Measurements from ENCODE around the gene CALD1. TPM values are rescaled to one million over a fixed set of nuclear protein-coding genes. Genes with fewer than 3 reads are reported as not detected.

The CALD1 gene
- total RNA-seq, 1 donor from 2014 or later: 86.1 TPM

DNA sequence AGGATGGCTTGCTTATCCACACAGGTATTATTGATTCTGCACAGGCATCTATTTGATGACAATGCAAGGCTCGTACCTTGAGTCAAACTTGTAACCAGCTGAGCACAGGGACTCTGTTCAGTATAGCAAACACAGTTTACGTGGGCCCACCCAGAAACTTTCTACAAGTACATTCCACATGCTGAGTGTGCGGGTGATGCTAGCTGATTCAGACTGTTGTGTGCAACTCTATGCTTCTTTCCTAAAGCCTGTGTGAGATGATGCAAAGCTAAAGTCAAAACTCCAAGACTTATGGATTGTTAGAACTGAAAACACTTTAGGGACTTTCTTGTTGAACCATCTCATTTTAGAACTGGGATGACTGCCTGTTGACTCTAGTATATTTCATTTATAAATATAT lies 21.5 kb upstream of the CALD1 start:
- ATAC-seq (ENCODE audit: poor library complexity): no peak
- intact Hi-C loops (cut with DNase I): no loop called here
- DNase-seq: no peak

DNA sequence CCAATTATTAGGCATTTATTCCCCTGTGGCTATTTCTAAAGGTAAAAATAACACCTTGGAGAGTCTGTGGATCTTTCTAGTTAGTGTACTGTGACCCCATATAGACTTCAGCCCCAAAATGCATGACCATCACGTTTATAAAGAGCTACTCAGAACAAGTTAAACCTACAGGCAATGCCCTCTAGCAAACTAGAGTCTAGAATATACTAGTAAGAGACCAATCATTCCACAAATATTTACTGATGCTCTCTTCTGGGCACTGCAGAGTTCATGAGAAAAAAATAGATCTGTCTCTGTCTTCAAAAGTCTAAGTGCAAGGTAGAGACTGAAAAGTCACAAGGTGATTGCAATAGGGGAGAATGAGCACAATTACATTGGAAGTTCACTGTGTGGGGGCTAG lies 20.5 kb upstream of the CALD1 start:
- ATAC-seq (ENCODE audit: poor library complexity) (no peak), DNase-seq (no peak)
- intact Hi-C loops (cut with DNase I): no loop called here

DNA sequence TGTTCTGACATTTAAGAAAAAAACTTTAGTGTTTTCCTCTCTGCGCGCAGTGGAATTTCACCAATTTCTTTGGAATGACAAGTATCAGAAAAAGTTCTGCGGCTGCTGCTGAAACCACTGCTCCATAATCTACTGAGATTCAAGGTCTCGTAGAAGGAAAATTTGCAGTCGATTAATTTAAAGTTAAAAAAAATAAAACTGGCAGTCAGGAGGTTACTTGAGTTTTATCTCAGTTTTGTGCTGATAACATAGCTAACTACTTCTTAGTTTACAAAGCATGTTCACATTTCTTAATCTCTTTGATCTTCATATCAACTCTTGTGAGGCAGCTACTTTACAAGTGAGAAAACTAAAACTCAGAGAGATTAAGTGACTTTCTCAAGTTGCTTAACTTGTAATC lies 18.2 kb upstream of the CALD1 start:
- intact Hi-C loops (cut with DNase I): no loop called here
- ATAC-seq (ENCODE audit: poor library complexity) (no peak), DNase-seq (no peak)

DNA sequence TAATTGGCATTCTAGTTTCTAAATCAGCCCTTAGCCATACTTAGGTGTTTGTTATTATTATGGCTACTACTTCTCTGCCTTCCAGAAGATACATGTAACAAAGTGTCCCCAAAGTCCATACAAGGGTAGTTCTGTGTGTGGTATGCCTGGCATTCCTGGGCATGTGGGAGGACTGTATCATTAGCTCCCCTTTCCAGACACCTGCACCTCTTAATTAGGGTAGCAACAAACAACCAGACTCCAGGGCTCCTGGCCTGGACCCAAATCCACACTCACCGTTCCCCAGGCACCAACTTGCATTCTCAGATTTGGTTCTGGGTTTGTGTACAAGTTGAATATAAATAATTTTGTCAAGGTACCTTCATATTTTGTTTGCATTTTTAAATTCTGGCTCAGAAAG lies 15.5 kb upstream of the CALD1 start:
- DNase-seq (no peak), ATAC-seq (ENCODE audit: poor library complexity) (peak; percentile 36)
- intact Hi-C loops (cut with DNase I): no loop called here

DNA sequence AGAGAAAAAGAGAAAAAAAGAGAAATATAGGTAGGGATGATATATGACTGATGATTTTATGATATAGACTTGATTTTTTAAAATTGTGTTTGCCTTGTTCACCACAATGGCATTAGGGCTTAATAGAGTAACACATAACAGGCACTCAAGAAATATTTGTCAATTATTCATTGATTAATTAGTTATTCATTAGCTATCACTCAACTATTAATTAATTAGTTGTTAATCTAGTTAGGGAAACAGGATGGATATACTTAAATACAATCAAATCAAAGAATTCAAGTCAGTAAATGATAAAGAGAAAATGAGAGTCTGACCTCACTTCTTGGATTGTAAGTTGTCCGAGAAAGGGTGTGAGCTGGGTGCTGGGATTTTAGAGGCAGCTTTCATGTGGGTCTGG lies 15.1 kb upstream of the CALD1 start:
- intact Hi-C loops (cut with DNase I): no loop called here
- ATAC-seq (ENCODE audit: poor library complexity): no peak
- DNase-seq: no peak

DNA sequence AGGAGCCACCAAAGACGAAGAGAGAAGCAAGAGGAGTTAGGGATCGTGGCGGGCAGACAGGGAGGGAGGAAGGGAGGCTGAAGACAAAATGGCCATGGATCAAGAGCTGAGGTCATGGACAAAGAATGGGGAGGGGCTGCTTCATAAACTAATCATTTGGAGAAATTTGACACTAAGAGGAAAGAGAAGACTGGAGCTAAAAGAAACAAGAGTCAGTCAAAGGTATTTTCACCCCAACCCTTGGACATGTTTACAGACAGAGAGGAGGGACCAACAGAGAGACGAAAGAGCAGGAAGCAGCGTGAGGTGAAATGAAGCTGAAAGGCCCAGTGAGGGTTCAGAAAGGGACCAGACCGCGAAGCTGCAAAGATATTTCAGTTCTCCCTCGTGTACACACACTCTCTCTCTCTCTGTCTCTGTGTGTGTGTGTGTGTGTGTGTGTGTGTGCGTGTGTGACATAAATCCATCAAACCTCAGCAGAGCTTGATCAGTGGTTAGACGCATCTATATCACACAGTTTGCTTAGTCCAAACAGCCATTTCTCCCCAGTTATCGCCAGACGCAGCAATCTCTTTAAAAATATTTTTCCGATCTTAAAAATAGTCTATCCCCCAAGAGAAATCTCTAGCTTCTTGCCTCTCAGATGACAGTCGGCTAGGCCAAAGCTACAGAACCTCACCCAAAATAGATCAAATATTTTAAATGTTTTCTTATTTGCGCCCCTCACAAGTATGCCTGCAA lies 12.5 kb upstream of the CALD1 start:
- DNase-seq (no peak), ATAC-seq (ENCODE audit: poor library complexity) (peak; percentile 46)
- intact Hi-C loops (cut with DNase I): no loop called here

DNA sequence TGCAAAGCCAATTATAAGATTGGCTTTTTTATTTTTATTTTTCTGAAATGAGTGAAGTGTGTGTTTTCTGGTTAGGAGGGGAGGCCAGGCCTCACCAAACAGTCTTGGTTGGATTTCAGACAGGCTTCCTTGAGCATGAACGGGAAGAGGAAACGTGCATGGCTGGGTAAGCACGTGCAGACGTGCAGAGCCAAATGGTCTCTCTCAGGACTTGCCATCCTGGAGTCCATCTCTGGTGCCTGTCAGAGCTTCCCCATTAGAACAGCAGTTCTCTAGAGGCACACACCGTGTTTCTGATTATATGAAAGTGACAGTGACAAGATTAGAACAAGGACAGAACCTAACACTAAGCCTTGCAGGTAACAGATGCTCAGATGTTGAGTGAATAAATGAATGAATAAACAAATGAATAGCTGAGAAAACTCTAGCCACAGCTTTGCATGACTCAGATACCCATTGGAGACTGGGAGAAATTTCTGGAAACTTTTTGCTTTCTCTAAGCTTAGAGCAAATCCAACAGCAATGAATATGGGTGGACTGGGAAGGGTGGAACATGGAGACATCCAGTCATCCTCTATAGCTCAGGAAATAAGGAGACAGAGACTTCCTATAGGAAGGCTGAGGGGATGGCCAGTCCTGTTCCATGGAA lies 11.8 kb upstream of the CALD1 start:
- intact Hi-C loops (cut with DNase I): no loop called here
- ATAC-seq (ENCODE audit: poor library complexity): peak; percentile 37
- DNase-seq: no peak

DNA sequence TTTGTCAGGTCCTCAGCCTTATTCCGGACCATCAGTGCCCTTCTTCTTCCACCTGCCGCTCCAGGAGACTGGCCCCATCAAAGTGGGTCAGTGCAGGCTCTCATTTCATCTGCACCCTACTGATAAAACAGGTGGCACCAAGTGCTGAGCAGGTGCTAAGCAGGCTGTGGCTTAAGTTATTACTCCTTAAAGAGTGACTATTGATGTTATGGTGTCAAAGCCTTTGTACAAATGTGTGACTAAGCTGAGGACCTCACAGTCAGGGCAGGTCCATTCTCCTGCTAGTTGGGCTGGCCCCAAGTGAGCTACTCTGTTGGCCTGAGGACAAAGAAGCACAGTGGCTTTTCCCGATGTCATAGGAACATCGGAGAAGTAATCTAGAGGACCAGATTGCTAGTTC lies 11.2 kb upstream of the CALD1 start:
- DNase-seq (no peak), ATAC-seq (ENCODE audit: poor library complexity) (no peak)
- intact Hi-C loops (cut with DNase I): no loop called here

DNA sequence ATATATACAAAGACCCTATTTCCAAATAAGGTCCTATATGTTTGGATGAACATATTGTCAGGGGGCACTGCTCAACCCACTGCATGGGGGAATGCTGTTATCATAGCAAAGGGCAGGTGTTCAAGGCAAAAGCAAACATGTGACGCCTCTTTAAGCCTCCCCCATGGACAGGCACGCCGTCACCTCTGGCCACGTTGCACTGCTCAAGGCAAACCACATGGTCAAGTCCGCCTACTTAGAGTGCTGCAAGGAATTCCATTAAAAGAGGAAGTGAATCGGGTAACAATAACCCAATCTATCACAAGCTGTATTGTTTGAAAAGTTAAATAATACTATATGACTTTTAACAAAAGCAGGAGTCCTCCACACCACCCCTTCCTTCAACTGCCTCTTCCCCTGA lies 8.8 kb upstream of the CALD1 start:
- DNase-seq (no peak), ATAC-seq (ENCODE audit: poor library complexity) (no peak)
- intact Hi-C loops (cut with DNase I): no loop called here

DNA sequence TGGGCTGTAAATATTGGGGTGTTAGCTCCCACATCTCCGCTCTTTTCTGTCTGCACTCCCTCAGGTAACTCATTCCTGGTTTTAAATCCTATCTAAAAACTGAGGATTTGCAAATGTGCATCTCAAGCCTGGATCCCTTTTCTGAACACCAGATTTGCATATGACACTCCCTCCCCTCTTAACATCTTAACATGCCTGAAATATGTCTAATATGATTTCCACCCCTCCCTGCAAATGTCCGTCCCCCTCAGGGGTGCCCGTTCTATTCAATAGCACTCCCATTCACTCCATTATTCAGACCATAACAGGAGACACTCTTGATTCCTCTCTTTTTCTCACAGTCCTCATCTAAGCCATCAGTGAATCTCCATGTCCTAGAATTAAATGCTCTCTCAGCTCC lies 8.3 kb upstream of the CALD1 start:
- intact Hi-C loops (cut with DNase I): no loop called here
- no peak for ATAC-seq (ENCODE audit: poor library complexity)
- no peak for DNase-seq

DNA sequence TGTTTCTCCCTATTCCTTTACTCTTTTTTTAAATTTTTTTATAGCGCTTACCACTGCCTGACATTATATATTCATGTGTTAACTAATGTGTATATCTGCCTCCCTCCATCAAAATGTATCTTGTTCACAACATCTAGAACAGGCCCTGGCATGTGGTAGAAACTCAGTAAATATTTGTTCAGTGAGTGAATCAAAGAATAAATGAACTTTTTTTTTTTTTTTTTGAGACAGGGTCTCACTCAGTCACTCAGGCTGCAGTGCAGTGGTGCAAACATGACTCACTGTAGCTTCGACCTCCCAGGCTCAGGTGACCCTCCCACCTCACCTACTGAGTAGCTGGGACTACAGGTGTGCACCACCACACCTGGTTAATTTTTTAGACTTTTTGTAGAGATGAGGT lies 7.5 kb upstream of the CALD1 start:
- ATAC-seq (ENCODE audit: poor library complexity) (no peak), DNase-seq (no peak)
- intact Hi-C loops (cut with DNase I): no loop called here

DNA sequence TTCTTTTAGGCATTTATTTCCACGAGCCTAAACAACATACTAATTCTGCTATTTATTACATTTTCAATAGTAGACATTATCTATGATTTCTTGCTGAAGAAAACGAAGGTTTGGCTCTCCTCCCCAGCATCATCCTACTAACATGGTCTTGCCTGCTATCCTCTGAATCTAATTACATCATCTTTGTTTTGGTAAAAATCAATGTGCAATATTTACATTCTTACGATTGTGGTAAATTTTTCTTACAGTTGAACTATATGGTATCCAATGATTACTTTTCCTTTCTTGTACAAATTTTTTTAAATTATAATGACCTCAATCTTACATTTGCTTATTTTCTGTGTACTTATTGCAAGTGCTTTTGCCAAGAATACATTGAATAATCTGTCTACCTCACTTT lies 7.0 kb upstream of the CALD1 start:
- ATAC-seq (ENCODE audit: poor library complexity) (no peak), DNase-seq (no peak)
- intact Hi-C loops (cut with DNase I): no loop called here

DNA sequence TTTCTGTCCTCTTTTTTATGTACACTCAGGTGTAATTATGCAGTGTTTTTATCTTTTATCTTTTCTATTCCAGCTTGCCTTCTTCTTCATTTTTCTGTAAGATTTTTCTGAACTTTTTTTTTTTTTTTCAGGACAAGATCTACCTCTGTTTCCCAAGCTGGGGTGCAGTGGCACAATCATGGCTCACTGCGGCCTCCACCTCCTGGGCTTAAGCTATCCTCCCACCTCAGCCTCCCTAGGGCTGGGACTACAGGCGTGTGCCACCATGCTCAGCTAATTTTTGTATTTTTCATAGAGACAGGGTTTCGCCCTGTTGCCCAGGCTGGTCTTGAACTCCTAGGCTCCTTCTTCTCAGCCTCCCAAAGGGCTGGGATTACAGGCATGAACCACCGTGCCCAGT lies 6.3 kb upstream of the CALD1 start:
- DNase-seq (no peak), ATAC-seq (ENCODE audit: poor library complexity) (no peak)
- intact Hi-C loops (cut with DNase I): no loop called here

DNA sequence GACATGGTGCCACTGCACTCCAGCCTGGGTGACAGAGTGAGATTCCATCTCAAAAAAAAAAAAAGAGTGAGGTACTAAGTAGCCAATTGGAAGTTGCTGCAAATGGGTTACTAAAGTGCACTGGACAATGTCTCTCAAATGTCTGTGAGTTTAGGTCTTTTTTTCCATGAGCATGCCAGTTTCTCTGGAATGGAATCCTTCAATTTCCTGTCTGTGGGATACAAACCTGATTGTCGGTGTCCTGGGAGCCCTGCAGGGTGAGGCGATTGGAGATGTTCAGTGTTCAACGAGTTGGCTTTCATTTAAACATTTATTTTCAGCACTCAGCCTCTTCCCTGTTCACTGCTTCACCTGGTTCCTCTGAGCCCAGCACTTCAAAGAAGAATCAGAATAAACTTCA lies 5.3 kb upstream of the CALD1 start:
- intact Hi-C loops (cut with DNase I): no loop called here
- ATAC-seq (ENCODE audit: poor library complexity) (no peak), DNase-seq (no peak)

DNA sequence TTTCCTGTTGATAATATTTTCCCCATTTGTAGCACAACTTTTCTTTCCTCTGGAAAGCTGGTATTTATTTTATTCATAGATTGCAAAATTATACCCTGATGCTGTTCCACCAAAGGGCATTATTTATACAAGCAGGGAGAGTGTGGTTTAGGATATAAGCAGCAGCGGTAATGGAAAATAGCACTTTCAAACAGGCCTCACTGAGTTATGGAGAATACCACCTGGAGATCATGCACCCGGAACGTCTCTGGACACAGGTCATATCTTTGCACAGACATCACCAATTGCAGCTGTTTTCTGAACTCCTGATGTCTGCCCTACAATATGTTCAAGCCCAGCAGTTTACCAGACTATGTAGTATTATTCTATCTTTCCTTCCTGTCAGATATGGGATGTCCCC lies 2.0 kb upstream of the CALD1 start:
- intact Hi-C loops (cut with DNase I): no loop called here

DNA sequence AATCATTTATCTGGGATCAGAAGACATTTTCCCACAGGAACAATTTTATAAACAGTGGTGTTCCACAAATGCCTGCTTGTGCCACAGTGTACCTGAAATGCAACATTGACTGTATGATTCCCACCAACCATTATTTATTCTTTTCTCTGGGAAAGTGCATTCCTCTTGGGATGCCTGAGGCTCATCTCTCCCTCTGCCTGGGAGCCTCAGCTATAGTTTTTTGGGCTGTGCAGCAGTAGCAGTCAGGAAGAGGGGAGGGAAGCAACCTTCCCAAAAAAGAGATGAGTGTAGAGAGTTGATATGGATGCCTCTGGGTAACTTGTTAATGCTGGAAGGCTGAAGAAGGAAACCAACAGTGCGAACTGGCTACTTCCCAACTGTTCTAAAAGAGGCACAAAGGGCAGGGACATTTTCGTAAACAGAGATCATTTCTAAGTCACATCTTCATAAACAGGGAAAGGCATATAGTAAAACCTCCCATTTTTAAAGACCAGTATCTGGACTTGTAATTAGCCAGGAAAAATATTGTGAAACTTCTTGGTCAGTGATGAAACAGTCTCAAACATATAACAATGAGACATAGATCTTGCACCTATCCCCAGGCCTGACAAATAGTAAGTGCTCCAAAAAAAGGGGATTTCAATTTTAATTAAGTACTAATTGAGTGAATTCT lies 1.4 kb upstream of the CALD1 start:
- ATAC-seq (ENCODE audit: poor library complexity) (peak; percentile 30), DNase-seq (no peak)
- intact Hi-C loops (cut with DNase I): no loop called here

More for the DNA sequence above, 2.0 kb upstream of the CALD1 start:
- no peak for DNase-seq
- ATAC-seq (ENCODE audit: poor library complexity): no peak

DNA sequence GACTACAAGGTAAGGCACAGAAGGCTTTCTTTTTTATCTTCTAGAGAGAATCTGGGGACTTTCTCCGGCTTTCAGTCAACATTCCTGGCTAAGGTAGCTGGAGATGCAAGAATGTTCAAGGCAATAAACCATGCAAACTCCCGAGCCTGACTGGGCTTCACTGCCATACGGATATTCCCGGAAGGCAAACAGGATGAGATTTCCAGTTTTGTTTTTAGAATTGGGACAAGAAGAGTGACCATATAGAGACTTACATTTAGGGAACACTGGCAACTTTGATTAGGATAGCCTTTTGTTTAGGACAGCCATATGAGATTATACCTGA lies 269 bp downstream of the CALD1 start:
- peak; percentile 30 for ATAC-seq (ENCODE audit: poor library complexity)
- DNase-seq: no peak
- intact Hi-C loops (cut with DNase I): loop anchor here (10.0 kb wide), 1 partner anchor 55 kb away; no protein-coding TSS in a partner anchor

DNA sequence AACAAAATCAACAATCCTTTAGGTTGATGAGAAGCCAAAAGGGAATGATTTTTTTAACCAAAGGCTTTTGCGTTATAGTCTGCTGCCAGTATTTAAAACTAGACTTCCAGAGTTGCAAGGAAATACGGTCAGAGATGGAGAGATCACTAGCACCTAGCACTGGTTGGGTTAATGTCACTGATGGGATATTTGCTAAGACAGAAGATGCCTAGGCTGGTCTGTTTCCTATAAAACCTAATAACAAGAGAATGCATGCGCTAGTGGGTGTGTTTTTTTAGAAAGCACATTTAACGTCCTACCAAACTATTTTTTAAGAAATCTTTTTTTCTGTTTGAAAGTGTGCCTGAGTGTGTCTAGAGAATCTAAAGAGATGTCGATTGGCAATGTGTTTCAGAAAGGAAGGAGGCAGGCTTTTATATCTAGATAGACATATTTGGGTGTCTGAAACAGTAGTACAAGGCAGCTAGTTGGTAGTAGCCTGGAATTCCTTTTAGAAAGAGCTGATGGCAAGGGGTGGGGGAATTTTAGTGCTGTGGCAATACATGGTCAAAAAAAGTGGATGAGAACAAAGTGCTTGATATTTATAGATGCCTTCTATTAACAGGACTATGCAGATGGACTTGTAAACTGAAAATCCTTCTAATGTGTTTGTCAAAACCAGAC lies 863 bp downstream of the CALD1 start:
- DNase-seq: no peak
- ATAC-seq (ENCODE audit: poor library complexity): peak; percentile 51
- intact Hi-C loops (cut with DNase I): loop anchor here (10.0 kb wide), 1 partner anchor 55 kb away; no protein-coding TSS in a partner anchor

DNA sequence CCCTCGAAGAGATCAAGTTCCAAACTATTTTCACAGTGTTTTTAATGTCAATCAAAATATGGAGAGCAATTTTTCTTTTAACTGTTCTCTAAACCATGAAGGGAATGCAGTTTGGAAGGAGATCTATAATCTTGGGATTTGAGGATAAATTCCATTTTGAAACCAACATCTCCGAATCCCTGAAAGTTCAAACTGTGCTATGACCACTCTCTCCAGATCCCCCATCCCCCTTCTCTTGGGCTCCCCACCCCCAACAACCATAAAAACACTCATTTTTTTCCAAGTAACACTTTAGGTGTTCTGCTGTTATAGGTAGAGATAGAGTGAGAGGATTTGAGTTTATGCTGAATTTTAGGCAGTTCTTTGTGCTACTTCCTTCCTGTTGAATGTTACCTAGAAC lies 1.7 kb downstream of the CALD1 start:
- DNase-seq: no peak
- intact Hi-C loops (cut with DNase I): loop anchor here (10.0 kb wide), 1 partner anchor 54 kb away; no protein-coding TSS in a partner anchor

More for the DNA sequence above, 1.7 kb downstream of the CALD1 start:
- ATAC-seq (ENCODE audit: poor library complexity): no peak
